GM23338 (cell line): ENCODE data around the gene JOSD1. TPM values are rescaled to one million over a fixed set of nuclear protein-coding genes. Genes with fewer than 3 reads are reported as not detected.
"Not testable (repeated sequence)": the region's sequence is repeated elsewhere in the genome, so short reads cannot be mapped to it uniquely, and the experiment has no call there.

Experiments
- ATAC-seq: fragments of 200-7000 bp; cut with Tn5 transposase; 3 replicates; pipeline ENCODE4 v1.9.1; 2020
- DNase-seq: peaks from one replicate; pipeline ENCODE4 v3.0.0-alpha.2; 2015; ENCODE audit warnings: low spot score
- H2AFZ ChIP-seq: fragments of 200-600 bp; sonication (generic); 2 replicates; pipeline ENCODE4 v1.8.0; 2016; ENCODE audit warnings: antibody characterized with exemption, mild to moderate bottlenecking, moderate library complexity
- H3F3A ChIP-seq: fragments of 200-600 bp; sonication (generic); replicated peaks from 2 replicates; pipeline ENCODE4 v1.8.0; 2017; ENCODE audit warnings: antibody characterized with exemption, mixed run types, low read depth
- H3K27ac ChIP-seq: fragments of 200-600 bp; sonication (generic); 2 replicates; pipeline ENCODE4 v1.6.1; 2016; ENCODE audit warnings: low read depth
- H3K27me3 ChIP-seq: fragments of 200-600 bp; sonication (generic); 2 replicates; pipeline ENCODE4 v1.8.0; 2016; ENCODE audit warnings: mild to moderate bottlenecking, mixed run types, moderate library complexity; ENCODE audit not compliant: insufficient read depth
- H3K36me3 ChIP-seq: fragments of 200-600 bp; sonication (generic); 2 replicates; pipeline ENCODE4 v1.8.0; 2016; ENCODE audit warnings: mild to moderate bottlenecking; ENCODE audit not compliant: insufficient read depth
- H3K4me1 ChIP-seq: fragments of 200-600 bp; sonication (generic); 2 replicates; pipeline ENCODE4 v1.8.0; 2016; ENCODE audit warnings: mild to moderate bottlenecking, moderate library complexity; ENCODE audit not compliant: insufficient read depth
- H3K4me2 ChIP-seq: fragments of 200-600 bp; sonication (generic); 2 replicates; pipeline ENCODE4 v1.7.1; 2017; ENCODE audit warnings: mixed run types
- H3K4me3 ChIP-seq: fragments of 200-600 bp; sonication (generic); 2 replicates; pipeline ENCODE4 v1.6.1; 2016; ENCODE audit warnings: mixed run types
- H3K79me2 ChIP-seq: fragments of 200-600 bp; sonication (generic); replicated peaks from 2 replicates; pipeline ENCODE4 v1.8.0; 2017; ENCODE audit warnings: mild to moderate bottlenecking; ENCODE audit not compliant: insufficient read depth
- H3K9me2 ChIP-seq: fragments of 200-600 bp; sonication (generic); 2 replicates; pipeline ENCODE4 v1.8.0; 2017; ENCODE audit not compliant: insufficient read depth
- H4K20me1 ChIP-seq: fragments of 200-600 bp; sonication (generic); replicated peaks from 2 replicates; pipeline ENCODE4 v1.8.0; 2017; ENCODE audit warnings: mild to moderate bottlenecking; ENCODE audit not compliant: insufficient read depth
- H3K27ac Mint-ChIP-seq: 2 replicates; pipeline ENCODE4 v1.8.0; 2020; ENCODE audit warnings: inconsistent platforms, mild to moderate bottlenecking, moderate library complexity, mixed read lengths
- H3K27me3 Mint-ChIP-seq: 3 replicates; pipeline ENCODE4 v1.8.0; 2022; ENCODE audit warnings: low read depth, mild to moderate bottlenecking, moderate library complexity, mixed read lengths, inconsistent platforms; ENCODE audit not compliant: insufficient read depth, poor library complexity
- H3K36me3 Mint-ChIP-seq: 3 replicates; pipeline ENCODE4 v1.8.0; 2021; ENCODE audit warnings: low read depth, mild to moderate bottlenecking, inconsistent platforms, moderate library complexity, mixed read lengths
- H3K4me1 Mint-ChIP-seq: 3 replicates; pipeline ENCODE4 v1.8.0; 2020; ENCODE audit warnings: mild to moderate bottlenecking, inconsistent platforms, mixed read lengths
- H3K4me3 Mint-ChIP-seq: 3 replicates; pipeline ENCODE4 v1.8.0; 2021; ENCODE audit warnings: moderate library complexity, mild to moderate bottlenecking, inconsistent platforms, mixed read lengths
- H3K9me3 Mint-ChIP-seq: 3 replicates; pipeline ENCODE4 v1.8.0; 2020; ENCODE audit warnings: moderate library complexity, mild to moderate bottlenecking, inconsistent platforms, mixed read lengths
- EZH2 ChIP-seq: fragments of 200-600 bp; sonication (generic); IDR thresholded peaks from one replicate; pipeline ENCODE4 v1.8.0; 2017; ENCODE audit warnings: antibody characterized with exemption, mild to moderate bottlenecking, low read depth; ENCODE audit not compliant: unreplicated experiment
- EZH2phosphoT487 ChIP-seq: fragments of 200-600 bp; sonication (generic); IDR thresholded peaks from one replicate; pipeline ENCODE4 v1.8.1; 2018; ENCODE audit warnings: antibody characterized with exemption; ENCODE audit not compliant: unreplicated experiment
- JUNB ChIP-seq: IDR thresholded peaks from one replicate; pipeline ENCODE4 v1.6.1; 2016; ENCODE audit warnings: antibody characterized with exemption; ENCODE audit not compliant: unreplicated experiment
- POLR2AphosphoS5 ChIP-seq: IDR thresholded peaks from 2 replicates; pipeline ENCODE4 v1.6.1; 2016; ENCODE audit warnings: antibody characterized with exemption, low read depth
- STAT1 ChIP-seq: IDR thresholded peaks from one replicate; pipeline ENCODE4 v1.6.1; 2016; ENCODE audit warnings: antibody characterized with exemption; ENCODE audit not compliant: unreplicated experiment
- ZNF114 ChIP-seq: fragments of 250-450 bp; sonication (Bioruptor Pico); IDR thresholded peaks from 2 replicates; pipeline ENCODE4 v1.5.0; 2020; ENCODE audit warnings: mild to moderate bottlenecking, moderate library complexity
- polyA plus RNA-seq: library from polyadenylated mRNA; unstranded; fragments of >200 nt; fragmentation: Nextera tagmentation; extraction: Ambion mirVana; gene quantifications from 2 replicates; pipeline ENCODE4 v1.2.1, GENCODE V29; 2016
- total RNA-seq: library from RNA; depleted of rRNA; stranded (reverse); fragments of >200 nt; shearing (Covaris generic); gene quantifications from 2 replicates; pipeline ENCODE4 v1.2.3, GENCODE V29; 2014
- TF ChIP-seq, protein P1 (sequence below): IDR thresholded peaks from 2 replicates; pipeline ENCODE4 v1.6.1; 2016; ENCODE audit warnings: antibody characterized with exemption
- TF ChIP-seq, protein P2 (sequence below), 2 experiments: fragments of 200-600 bp in 1 of 2; sonication (generic) in 1 of 2; conservative IDR thresholded peaks; 2 replicates each; pipeline versions ENCODE4 v1.5.1 to v1.6.1; 2016 to 2017; ENCODE audit warnings: antibody characterized with exemption in 2 of 2, low read depth in 2 of 2, mild to moderate bottlenecking in 2 of 2, moderate library complexity in 1 of 2
- TF ChIP-seq, protein P3 (sequence below): IDR thresholded peaks from one replicate; pipeline ENCODE4 v1.6.1; 2018; ENCODE audit warnings: antibody characterized with exemption; ENCODE audit not compliant: unreplicated experiment

JOSD1 gene
- total and polyA plus RNA-seq, 2 experiments from 2014 or later, result 4.6 to 19.7 TPM

DNA sequence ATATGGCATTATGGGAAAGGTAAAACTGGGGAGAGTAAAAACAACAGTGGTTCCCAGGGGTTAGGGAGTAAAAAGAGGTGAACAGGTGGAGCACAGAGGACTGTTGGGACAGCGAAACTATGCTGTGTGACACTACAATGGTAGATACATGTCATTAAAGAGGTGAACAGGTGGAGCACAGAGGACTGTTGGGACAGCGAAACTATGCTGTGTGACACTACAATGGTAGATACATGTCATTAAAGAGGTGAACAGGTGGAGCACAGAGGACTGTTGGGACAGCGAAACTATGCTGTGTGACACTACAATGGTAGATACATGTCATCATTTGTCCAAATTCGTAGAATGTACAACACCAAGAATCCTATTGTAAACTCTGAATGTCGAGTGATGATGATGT, 56.5 kb downstream of the JOSD1 start:
- H3K27ac ChIP-seq, H3K4me3 ChIP-seq, H3K79me2 ChIP-seq, H3K4me1 ChIP-seq, H3K9me2 ChIP-seq, H3K36me3 ChIP-seq, DNase-seq, H3K4me3 Mint-ChIP-seq, H3K4me2 ChIP-seq, ATAC-seq, H3K27me3 ChIP-seq, H3K27me3 Mint-ChIP-seq, H4K20me1 ChIP-seq, H3K27ac Mint-ChIP-seq, H3F3A ChIP-seq, H2AFZ ChIP-seq, H3K9me3 Mint-ChIP-seq, H3K4me1 Mint-ChIP-seq: not testable (repeated sequence)
- H3K36me3 Mint-ChIP-seq, result peaks cover 37% of the 10 kb centered on the region

DNA sequence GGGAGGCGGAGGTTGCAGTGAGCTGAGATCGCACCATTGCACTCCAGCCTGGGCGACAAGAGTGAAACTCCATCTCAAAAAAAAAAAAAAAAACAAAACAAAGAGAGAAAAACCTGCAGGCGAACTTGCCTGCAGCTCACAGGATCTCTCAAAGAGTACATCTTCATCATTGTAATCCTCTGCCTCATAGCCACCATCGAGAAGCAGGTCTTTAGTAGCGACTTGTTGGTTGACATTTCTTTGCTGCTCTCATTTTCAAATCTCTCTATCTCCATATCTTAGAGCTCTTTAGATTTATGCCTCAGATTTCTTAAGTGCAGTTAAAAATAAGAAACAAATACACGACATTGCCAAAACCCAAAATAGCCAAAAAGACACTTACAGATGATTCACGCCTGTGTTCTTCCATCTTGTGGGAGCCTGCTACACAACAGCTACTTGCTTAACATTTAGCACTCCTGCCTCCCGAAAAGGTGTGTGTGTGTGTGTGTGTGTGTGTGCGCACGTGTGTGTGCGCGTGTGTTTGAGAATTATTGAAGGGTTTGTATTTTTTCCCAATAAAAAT, 59.2 kb downstream of the JOSD1 start:
- no peaks in the 10 kb centered on the region for H3K4me1 Mint-ChIP-seq
- no peak overlapping the region for H3K4me2 ChIP-seq
- TF ChIP-seq, protein P1, sequence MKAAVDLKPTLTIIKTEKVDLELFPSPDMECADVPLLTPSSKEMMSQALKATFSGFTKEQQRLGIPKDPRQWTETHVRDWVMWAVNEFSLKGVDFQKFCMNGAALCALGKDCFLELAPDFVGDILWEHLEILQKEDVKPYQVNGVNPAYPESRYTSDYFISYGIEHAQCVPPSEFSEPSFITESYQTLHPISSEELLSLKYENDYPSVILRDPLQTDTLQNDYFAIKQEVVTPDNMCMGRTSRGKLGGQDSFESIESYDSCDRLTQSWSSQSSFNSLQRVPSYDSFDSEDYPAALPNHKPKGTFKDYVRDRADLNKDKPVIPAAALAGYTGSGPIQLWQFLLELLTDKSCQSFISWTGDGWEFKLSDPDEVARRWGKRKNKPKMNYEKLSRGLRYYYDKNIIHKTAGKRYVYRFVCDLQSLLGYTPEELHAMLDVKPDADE, result no peak
- TF ChIP-seq POLR2AphosphoS5 (no peak), EZH2 (no peak), STAT1 (no peak), JUNB (no peak), EZH2phosphoT487 (no peak), ZNF114 (CRISPR knock-in tag) (no peak)
- TF ChIP-seq, protein P2, sequence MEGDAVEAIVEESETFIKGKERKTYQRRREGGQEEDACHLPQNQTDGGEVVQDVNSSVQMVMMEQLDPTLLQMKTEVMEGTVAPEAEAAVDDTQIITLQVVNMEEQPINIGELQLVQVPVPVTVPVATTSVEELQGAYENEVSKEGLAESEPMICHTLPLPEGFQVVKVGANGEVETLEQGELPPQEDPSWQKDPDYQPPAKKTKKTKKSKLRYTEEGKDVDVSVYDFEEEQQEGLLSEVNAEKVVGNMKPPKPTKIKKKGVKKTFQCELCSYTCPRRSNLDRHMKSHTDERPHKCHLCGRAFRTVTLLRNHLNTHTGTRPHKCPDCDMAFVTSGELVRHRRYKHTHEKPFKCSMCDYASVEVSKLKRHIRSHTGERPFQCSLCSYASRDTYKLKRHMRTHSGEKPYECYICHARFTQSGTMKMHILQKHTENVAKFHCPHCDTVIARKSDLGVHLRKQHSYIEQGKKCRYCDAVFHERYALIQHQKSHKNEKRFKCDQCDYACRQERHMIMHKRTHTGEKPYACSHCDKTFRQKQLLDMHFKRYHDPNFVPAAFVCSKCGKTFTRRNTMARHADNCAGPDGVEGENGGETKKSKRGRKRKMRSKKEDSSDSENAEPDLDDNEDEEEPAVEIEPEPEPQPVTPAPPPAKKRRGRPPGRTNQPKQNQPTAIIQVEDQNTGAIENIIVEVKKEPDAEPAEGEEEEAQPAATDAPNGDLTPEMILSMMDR (conservative IDR thresholded peaks at IDR 0.05; ENCODE audit: low read depth in 2 of 2), result no peak
- TF ChIP-seq, protein P3, sequence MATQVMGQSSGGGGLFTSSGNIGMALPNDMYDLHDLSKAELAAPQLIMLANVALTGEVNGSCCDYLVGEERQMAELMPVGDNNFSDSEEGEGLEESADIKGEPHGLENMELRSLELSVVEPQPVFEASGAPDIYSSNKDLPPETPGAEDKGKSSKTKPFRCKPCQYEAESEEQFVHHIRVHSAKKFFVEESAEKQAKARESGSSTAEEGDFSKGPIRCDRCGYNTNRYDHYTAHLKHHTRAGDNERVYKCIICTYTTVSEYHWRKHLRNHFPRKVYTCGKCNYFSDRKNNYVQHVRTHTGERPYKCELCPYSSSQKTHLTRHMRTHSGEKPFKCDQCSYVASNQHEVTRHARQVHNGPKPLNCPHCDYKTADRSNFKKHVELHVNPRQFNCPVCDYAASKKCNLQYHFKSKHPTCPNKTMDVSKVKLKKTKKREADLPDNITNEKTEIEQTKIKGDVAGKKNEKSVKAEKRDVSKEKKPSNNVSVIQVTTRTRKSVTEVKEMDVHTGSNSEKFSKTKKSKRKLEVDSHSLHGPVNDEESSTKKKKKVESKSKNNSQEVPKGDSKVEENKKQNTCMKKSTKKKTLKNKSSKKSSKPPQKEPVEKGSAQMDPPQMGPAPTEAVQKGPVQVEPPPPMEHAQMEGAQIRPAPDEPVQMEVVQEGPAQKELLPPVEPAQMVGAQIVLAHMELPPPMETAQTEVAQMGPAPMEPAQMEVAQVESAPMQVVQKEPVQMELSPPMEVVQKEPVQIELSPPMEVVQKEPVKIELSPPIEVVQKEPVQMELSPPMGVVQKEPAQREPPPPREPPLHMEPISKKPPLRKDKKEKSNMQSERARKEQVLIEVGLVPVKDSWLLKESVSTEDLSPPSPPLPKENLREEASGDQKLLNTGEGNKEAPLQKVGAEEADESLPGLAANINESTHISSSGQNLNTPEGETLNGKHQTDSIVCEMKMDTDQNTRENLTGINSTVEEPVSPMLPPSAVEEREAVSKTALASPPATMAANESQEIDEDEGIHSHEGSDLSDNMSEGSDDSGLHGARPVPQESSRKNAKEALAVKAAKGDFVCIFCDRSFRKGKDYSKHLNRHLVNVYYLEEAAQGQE, result no peak
- H3F3A ChIP-seq, result no peaks in the 10 kb centered on the region
- no peak for ATAC-seq
- no peak overlapping the region for H3K27ac ChIP-seq
- no peak overlapping the region for H3K27ac Mint-ChIP-seq
- H3K36me3 ChIP-seq, result peaks cover 2% of the 10 kb centered on the region; the same call in 1 of the 2 replicates
- H3K9me3 Mint-ChIP-seq, result no peaks in the 10 kb centered on the region
- no peaks in the 10 kb centered on the region for H3K9me2 ChIP-seq
- no peak for DNase-seq
- no peaks in the 10 kb centered on the region for H3K4me1 ChIP-seq
- H3K79me2 ChIP-seq, result no peaks in the 10 kb centered on the region
- peaks cover 3% of the 10 kb centered on the region for H4K20me1 ChIP-seq
- H3K4me3 ChIP-seq, result no peak overlapping the region
- no peak overlapping the region for H3K4me3 Mint-ChIP-seq
- H3K27me3 Mint-ChIP-seq, result peaks cover 8% of the 10 kb centered on the region
- H3K36me3 Mint-ChIP-seq, result peaks cover 26% of the 10 kb centered on the region
- H2AFZ ChIP-seq, result no peak overlapping the region
- H3K27me3 ChIP-seq, result no peaks in the 10 kb centered on the region
